Adrenal gland (tissue), 5 donors: ENCODE measurements around the gene SYNGR4.

Experiments
- CTCF ChIP-seq, 6 experiments: fragments of 450-650 bp in 4 of 6; fragments of 200-600 bp in 2 of 6; sonication (generic) in 1 of 6; IDR thresholded peaks; 1 replicate in 5 of 6; 2 replicates in 1 of 6; pipeline versions ENCODE4 v1.5.1 to v1.8.0; 2016 to 2021; ENCODE audit warnings: antibody characterized with exemption in 6 of 6, mild to moderate bottlenecking in 2 of 6, moderate library complexity in 1 of 6
- POLR2A ChIP-seq, 2 donors: fragments of 450-650 bp; IDR thresholded peaks; one replicate each; pipeline ENCODE4 v1.6.1; 2017; ENCODE audit warnings: antibody characterized with exemption in 2 of 2, mild to moderate bottlenecking in 2 of 2, moderate library complexity in 1 of 2
- donor health status: DM: no; HTN: no; CAD: no.

- no peak for TF ChIP-seq POLR2A (IDR thresholded peaks at IDR 0.05)
- no peak for TF ChIP-seq CTCF (IDR thresholded peaks at IDR 0.05)
Observed at GRCh38 chr19:48321372-48321621, 42.9 kb upstream of the SYNGR4 start.
